ENCODE measurements around the gene E2F6. TPM values are rescaled to one million over a fixed set of nuclear protein-coding genes. Genes with fewer than 3 reads are reported as not detected.

E2F6 gene
- polyA plus RNA-seq, 4 donors = 4.6 to 15.3 (median 5.7) TPM

GRCh38 chr2:11457935-11458334 lies 8.0 kb downstream of the E2F6 start:
- no peaks in the 10 kb centered on the region for H3K27me3 ChIP-seq (ENCODE audit: control insufficient read depth in 3 of 3, insufficient read depth in 3 of 3, low read length in 3 of 3)
- H3K9me3 ChIP-seq (ENCODE audit: control insufficient read depth in 2 of 2, insufficient read depth in 1 of 2, low read depth in 1 of 2, low read length in 1 of 2) = no peaks in the 10 kb centered on the region
- peaks cover 0 to 5% (median 0%) of the 10 kb centered on the region in 3 donors for H3K4me1 ChIP-seq (ENCODE audit: control insufficient read depth in 3 of 3, insufficient read depth in 2 of 3, low read depth in 1 of 3, low read length in 2 of 3)
- H3K36me3 ChIP-seq (ENCODE audit: control insufficient read depth in 3 of 3, insufficient read depth in 2 of 3, low read depth in 1 of 3, low read length in 3 of 3) = peaks cover 0 to 7% (median 2%) of the 10 kb centered on the region in 3 donors
- DNase-seq (no peak), FAIRE-seq (no peak)
- no peak overlapping the region for H3K4me3 ChIP-seq (ENCODE audit: low read depth in 1 of 3, low read length in 3 of 3)
- H3K27ac ChIP-seq (ENCODE audit: low read depth in 1 of 3, low read length in 2 of 3) = no peak overlapping the region
- WGBS, 3 donors = 88 to 96% (median 91%) methylated on average over 1 of the region's 1 CpG

- no peaks in the 10 kb centered on the region for H3K9me3 ChIP-seq (ENCODE audit: control insufficient read depth in 2 of 2, insufficient read depth in 1 of 2, low read depth in 1 of 2, low read length in 1 of 2)
- H3K36me3 ChIP-seq (ENCODE audit: control insufficient read depth in 3 of 3, insufficient read depth in 2 of 3, low read depth in 1 of 3, low read length in 3 of 3) = peaks cover 0 to 9% (median 5%) of the 10 kb centered on the region in 3 donors
- no peaks in the 10 kb centered on the region for H3K27me3 ChIP-seq (ENCODE audit: control insufficient read depth in 3 of 3, insufficient read depth in 3 of 3, low read length in 3 of 3)
- H3K27ac ChIP-seq (ENCODE audit: low read depth in 1 of 3, low read length in 2 of 3) = no peak overlapping the region
- peaks cover 0 to 5% (median 0%) of the 10 kb centered on the region in 3 donors for H3K4me1 ChIP-seq (ENCODE audit: control insufficient read depth in 3 of 3, insufficient read depth in 2 of 3, low read depth in 1 of 3, low read length in 2 of 3)
- H3K4me3 ChIP-seq (ENCODE audit: low read depth in 1 of 3, low read length in 3 of 3) = no peak overlapping the region
- DNase-seq (no peak), FAIRE-seq (no peak)
- WGBS, 3 donors = 68 to 78% (median 70%) methylated on average over 3 of the region's 3 CpGs
These were observed 9.7 kb downstream of the E2F6 start for GRCh38 chr2:11456251-11456650.

GRCh38 chr2:11454824-11455223 lies 11.1 kb downstream of the E2F6 start:
- 89 to 93% (median 90%) methylated on average over 6 of the region's 6 CpGs for WGBS, 3 donors
- DNase-seq (no peak), FAIRE-seq (no peak)
- H3K27ac ChIP-seq (ENCODE audit: low read depth in 1 of 3, low read length in 2 of 3) = no peak overlapping the region
- H3K9me3 ChIP-seq (ENCODE audit: control insufficient read depth in 2 of 2, insufficient read depth in 1 of 2, low read depth in 1 of 2, low read length in 1 of 2) = no peaks in the 10 kb centered on the region
- peaks cover under 1 to 10% (median 10%) of the 10 kb centered on the region in 3 donors for H3K36me3 ChIP-seq (ENCODE audit: control insufficient read depth in 3 of 3, insufficient read depth in 2 of 3, low read depth in 1 of 3, low read length in 3 of 3)
- no peaks in the 10 kb centered on the region for H3K27me3 ChIP-seq (ENCODE audit: control insufficient read depth in 3 of 3, insufficient read depth in 3 of 3, low read length in 3 of 3)
- peaks cover 0 to 5% (median 0%) of the 10 kb centered on the region in 3 donors for H3K4me1 ChIP-seq (ENCODE audit: control insufficient read depth in 3 of 3, insufficient read depth in 2 of 3, low read depth in 1 of 3, low read length in 2 of 3)
- H3K4me3 ChIP-seq (ENCODE audit: low read depth in 1 of 3, low read length in 3 of 3) = no peak overlapping the region

- H3K4me1 ChIP-seq (ENCODE audit: control insufficient read depth in 3 of 3, insufficient read depth in 2 of 3, low read depth in 1 of 3, low read length in 2 of 3) = no peaks in the 10 kb centered on the region
- FAIRE-seq (no peak), DNase-seq (no peak)
- no peak overlapping the region for H3K4me3 ChIP-seq (ENCODE audit: low read depth in 1 of 3, low read length in 3 of 3)
- peaks cover 9 to 22% (median 22%) of the 10 kb centered on the region in 3 donors for H3K36me3 ChIP-seq (ENCODE audit: control insufficient read depth in 3 of 3, insufficient read depth in 2 of 3, low read depth in 1 of 3, low read length in 3 of 3)
- no peaks in the 10 kb centered on the region for H3K27me3 ChIP-seq (ENCODE audit: control insufficient read depth in 3 of 3, insufficient read depth in 3 of 3, low read length in 3 of 3)
- 97 to 100% (median 98%) methylated on average over 2 of the region's 2 CpGs for WGBS, 3 donors
- H3K27ac ChIP-seq (ENCODE audit: low read depth in 1 of 3, low read length in 2 of 3) = no peak overlapping the region
- no peaks in the 10 kb centered on the region for H3K9me3 ChIP-seq (ENCODE audit: control insufficient read depth in 2 of 2, insufficient read depth in 1 of 2, low read depth in 1 of 2, low read length in 1 of 2)
These were observed 15.2 kb downstream of the E2F6 start for GRCh38 chr2:11450791-11451190.

- WGBS, 3 donors = 66 to 72% (median 71%) methylated on average over 14 of the region's 14 CpGs
- H3K36me3 ChIP-seq (ENCODE audit: control insufficient read depth in 3 of 3, insufficient read depth in 2 of 3, low read depth in 1 of 3, low read length in 3 of 3) = peaks cover 9 to 31% (median 24%) of the 10 kb centered on the region in 3 donors
- H3K4me3 ChIP-seq (ENCODE audit: low read depth in 1 of 3, low read length in 3 of 3) = no peak overlapping the region
- H3K27me3 ChIP-seq (ENCODE audit: control insufficient read depth in 3 of 3, insufficient read depth in 3 of 3, low read length in 3 of 3) = no peaks in the 10 kb centered on the region
- H3K9me3 ChIP-seq (ENCODE audit: control insufficient read depth in 2 of 2, insufficient read depth in 1 of 2, low read depth in 1 of 2, low read length in 1 of 2) = peaks cover 0 to 7% of the 10 kb centered on the region in 2 donors
- FAIRE-seq (no peak), DNase-seq (peak; percentile 57 to 76)
- no peak overlapping the region for H3K27ac ChIP-seq (ENCODE audit: low read depth in 1 of 3, low read length in 2 of 3)
- no peaks in the 10 kb centered on the region for H3K4me1 ChIP-seq (ENCODE audit: control insufficient read depth in 3 of 3, insufficient read depth in 2 of 3, low read depth in 1 of 3, low read length in 2 of 3)
These were observed 19.2 kb downstream of the E2F6 start for GRCh38 chr2:11446733-11447248.

- FAIRE-seq (no peak), DNase-seq (no peak)
- Histone ChIP-seq H3K9me3 (ENCODE audit: control insufficient read depth in 2 of 2, insufficient read depth in 1 of 2, low read depth in 1 of 2, low read length in 1 of 2) (peaks cover 0 to 13% of the 10 kb centered on the region in 2 donors), H3K27ac (ENCODE audit: low read depth in 1 of 3, low read length in 2 of 3) (no peak overlapping the region), H3K36me3 (ENCODE audit: control insufficient read depth in 3 of 3, insufficient read depth in 2 of 3, low read depth in 1 of 3, low read length in 3 of 3) (peaks cover 8 to 31% (median 17%) of the 10 kb centered on the region in 3 donors), H3K27me3 (ENCODE audit: control insufficient read depth in 3 of 3, insufficient read depth in 3 of 3, low read length in 3 of 3) (no peaks in the 10 kb centered on the region), H3K4me1 (ENCODE audit: control insufficient read depth in 3 of 3, insufficient read depth in 2 of 3, low read depth in 1 of 3, low read length in 2 of 3) (no peaks in the 10 kb centered on the region), H3K4me3 (ENCODE audit: low read depth in 1 of 3, low read length in 3 of 3) (no peak overlapping the region)
- WGBS, 3 donors = 86 to 93% (median 90%) methylated on average over 4 of the region's 4 CpGs
These were observed 21.2 kb downstream of the E2F6 start for GRCh38 chr2:11444737-11445136.

- Histone ChIP-seq H3K36me3 (ENCODE audit: control insufficient read depth in 3 of 3, insufficient read depth in 2 of 3, low read depth in 1 of 3, low read length in 3 of 3) (peaks cover 0 to 9% (median 0%) of the 10 kb centered on the region in 3 donors), H3K9me3 (ENCODE audit: control insufficient read depth in 2 of 2, insufficient read depth in 1 of 2, low read depth in 1 of 2, low read length in 1 of 2) (peaks cover 0 to 22% of the 10 kb centered on the region in 2 donors), H3K4me3 (ENCODE audit: low read depth in 1 of 3, low read length in 3 of 3) (no peak overlapping the region), H3K27ac (ENCODE audit: low read depth in 1 of 3, low read length in 2 of 3) (no peak overlapping the region), H3K27me3 (ENCODE audit: control insufficient read depth in 3 of 3, insufficient read depth in 3 of 3, low read length in 3 of 3) (no peaks in the 10 kb centered on the region), H3K4me1 (ENCODE audit: control insufficient read depth in 3 of 3, insufficient read depth in 2 of 3, low read depth in 1 of 3, low read length in 2 of 3) (no peaks in the 10 kb centered on the region)
- 96 to 99% (median 97%) methylated on average over 9 of the region's 9 CpGs for WGBS, 3 donors
- FAIRE-seq (no peak), DNase-seq (no peak)
These were observed 27.3 kb downstream of the E2F6 start for GRCh38 chr2:11438555-11439080.

- Histone ChIP-seq H3K27ac (ENCODE audit: low read depth in 1 of 3, low read length in 2 of 3) (no peak overlapping the region), H3K36me3 (ENCODE audit: control insufficient read depth in 3 of 3, insufficient read depth in 2 of 3, low read depth in 1 of 3, low read length in 3 of 3) (peaks cover 0 to 9% (median 0%) of the 10 kb centered on the region in 3 donors), H3K27me3 (ENCODE audit: control insufficient read depth in 3 of 3, insufficient read depth in 3 of 3, low read length in 3 of 3) (no peaks in the 10 kb centered on the region), H3K4me1 (ENCODE audit: control insufficient read depth in 3 of 3, insufficient read depth in 2 of 3, low read depth in 1 of 3, low read length in 2 of 3) (no peaks in the 10 kb centered on the region), H3K4me3 (ENCODE audit: low read depth in 1 of 3, low read length in 3 of 3) (no peak overlapping the region), H3K9me3 (ENCODE audit: control insufficient read depth in 2 of 2, insufficient read depth in 1 of 2, low read depth in 1 of 2, low read length in 1 of 2) (peaks cover 0 to 22% of the 10 kb centered on the region in 2 donors)
- FAIRE-seq (no peak), DNase-seq (no peak)
- 90 to 98% (median 90%) methylated on average over 5 of the region's 5 CpGs for WGBS, 3 donors
These were observed 28.4 kb downstream of the E2F6 start for GRCh38 chr2:11437602-11438001.

- FAIRE-seq (no peak), DNase-seq (no peak)
- no peak overlapping the region for H3K27ac ChIP-seq (ENCODE audit: low read depth in 1 of 3, low read length in 2 of 3)
- WGBS, 3 donors = 87 to 91% (median 91%) methylated on average over 8 of the region's 8 CpGs
- H3K4me3 ChIP-seq (ENCODE audit: low read depth in 1 of 3, low read length in 3 of 3) = no peak overlapping the region
- H3K9me3 ChIP-seq (ENCODE audit: control insufficient read depth in 2 of 2, insufficient read depth in 1 of 2, low read depth in 1 of 2, low read length in 1 of 2) = peaks cover 0 to 13% of the 10 kb centered on the region in 2 donors
- no peaks in the 10 kb centered on the region for H3K4me1 ChIP-seq (ENCODE audit: control insufficient read depth in 3 of 3, insufficient read depth in 2 of 3, low read depth in 1 of 3, low read length in 2 of 3)
- H3K27me3 ChIP-seq (ENCODE audit: control insufficient read depth in 3 of 3, insufficient read depth in 3 of 3, low read length in 3 of 3) = no peaks in the 10 kb centered on the region
- H3K36me3 ChIP-seq (ENCODE audit: control insufficient read depth in 3 of 3, insufficient read depth in 2 of 3, low read depth in 1 of 3, low read length in 3 of 3) = peaks cover 0 to under 1% (median 0%) of the 10 kb centered on the region in 3 donors
These were observed 30.9 kb downstream of the E2F6 start for GRCh38 chr2:11435036-11435435.
